HepG2 (cell line): ENCODE results near the gene TK1. TPM values are rescaled to one million over a fixed set of nuclear protein-coding genes. Genes with fewer than 3 reads are reported as not detected.
A peak's percentile ranks its signal among the peaks of the same experiment; 100 is the strongest.

Experiments used
- CBX1 ChIP-seq: IDR thresholded peaks from one replicate; pipeline ENCODE4 v1.6.1; 2016; ENCODE audit warnings: antibody characterized with exemption, low read depth
- CHD4 ChIP-seq: fragments of 200-600 bp; sonication (generic); IDR thresholded peaks from 2 replicates; pipeline ENCODE4 v1.7.0; 2017; ENCODE audit warnings: mild to moderate bottlenecking, low read length, borderline replicate concordance
- HDAC1 ChIP-seq: sonication (generic); formaldehyde crosslinking; IDR thresholded peaks from 2 replicates; pipeline ENCODE4 v1.5.1; 2020; ENCODE audit warnings: mild to moderate bottlenecking, missing genetic modification reagents
- MYC ChIP-seq: sonication (generic); formaldehyde crosslinking; IDR thresholded peaks from 2 replicates; pipeline ENCODE4 v1.9.0; 2021; ENCODE audit warnings: missing genetic modification reagents, borderline replicate concordance
- PRDM15 ChIP-seq: sonication (generic); formaldehyde crosslinking; IDR thresholded peaks from 2 replicates; pipeline ENCODE4 v1.4.0; 2020; ENCODE audit warnings: missing genetic modification reagents
- SMAD1 ChIP-seq: sonication (generic); formaldehyde crosslinking; IDR thresholded peaks from 2 replicates; pipeline ENCODE4 v1.4.0; 2020; ENCODE audit warnings: missing genetic modification reagents, low read depth, mild to moderate bottlenecking, borderline replicate concordance
- SRSF9 ChIP-seq: fragments of 200-400 bp; formaldehyde crosslinking; IDR thresholded peaks from 2 replicates; pipeline ENCODE4 v1.6.1; 2018; ENCODE audit warnings: borderline replicate concordance, mild to moderate bottlenecking, low read depth, low read length; ENCODE audit not compliant: insufficient read depth, poor library complexity, severe bottlenecking
- STAT5B ChIP-seq: sonication (generic); formaldehyde crosslinking; IDR thresholded peaks from 2 replicates; pipeline ENCODE4 v1.4.0; 2020; ENCODE audit warnings: missing genetic modification reagents
- TFDP2 ChIP-seq: sonication (generic); formaldehyde crosslinking; IDR thresholded peaks from 2 replicates; pipeline ENCODE4 v1.4.0; 2020; ENCODE audit warnings: missing genetic modification reagents
- ZBTB26 ChIP-seq: IDR thresholded peaks from 2 replicates; pipeline ENCODE4 v1.6.1; 2016; ENCODE audit warnings: missing compliant biosample characterization, missing genetic modification reagents, borderline replicate concordance
- ZBTB49 ChIP-seq: sonication (generic); formaldehyde crosslinking; IDR thresholded peaks from 2 replicates; pipeline ENCODE4 v1.4.0; 2020; ENCODE audit warnings: missing genetic modification reagents, borderline replicate concordance
- ZNF563 ChIP-seq: sonication (generic); formaldehyde crosslinking; IDR thresholded peaks from 2 replicates; pipeline ENCODE4 v1.8.0; 2022; ENCODE audit warnings: mild to moderate bottlenecking, moderate library complexity, missing genetic modification reagents
- ZXDC ChIP-seq: sonication (generic); formaldehyde crosslinking; IDR thresholded peaks from 2 replicates; pipeline ENCODE4 v1.5.0; 2020; ENCODE audit warnings: mild to moderate bottlenecking, missing genetic modification reagents
- polyA plus RNA-seq, 8 experiments: library from polyadenylated mRNA; depleted of rRNA in 3 of 8; stranded (reverse) in 7 of 8; unstranded in 1 of 8; fragments of >200 nt; fragmentation: Illumina TruSeq in 4 of 8; extraction: Trizol in 4 of 8; gene quantifications; 2 replicates each; pipeline versions ENCODE4 v1.2.1 to v1.2.3, GENCODE V29; 2011 to 2016; ENCODE audit warnings: low read depth in 4 of 8, missing spikeins in 1 of 8, mixed read lengths in 1 of 8; ENCODE audit not compliant: insufficient read depth in 1 of 8
- total RNA-seq, 5 experiments: library from RNA; depleted of rRNA; stranded (reverse); fragments of >200 nt; fragmentation: Illumina TruSeq; extraction: Trizol; gene quantifications; 2 replicates each; pipeline ENCODE4 v1.2.3, GENCODE V29; 2016; ENCODE audit warnings: low read depth in 1 of 5

TK1 gene
- total and polyA plus RNA-seq, 2 of the 13 experiments (the other 11 are each of a cell fraction or from before 2014, with no cell fraction given): 45.0 to 96.0 TPM

- no peak for TF ChIP-seq ZXDC
- TF ChIP-seq PRDM15 (CRISPR knock-in tag): no peak
- TF ChIP-seq SMAD1 (CRISPR knock-in tag): no peak
- TF ChIP-seq MYC (CRISPR knock-in tag): peak; percentile 57; the same call in 1 of the 2 replicates
- TF ChIP-seq HDAC1 (CRISPR knock-in tag): 0 out of 2 replicates have a peak, but pooled peaks have one; percentile 31
- no peak for TF ChIP-seq STAT5B (CRISPR knock-in tag)
- 0 out of 2 replicates have a peak, but pooled peaks have one; percentile 32 for TF ChIP-seq TFDP2
- TF ChIP-seq CHD4: peak; percentile 81; the same call in 1 of the 2 replicates
- peak; percentile 38; the same call in 1 of the 2 replicates for TF ChIP-seq ZNF563
- no peak for TF ChIP-seq ZBTB49 (CRISPR knock-in tag)
- TF ChIP-seq CBX1: peak; percentile 25
- TF ChIP-seq SRSF9: no peak
- TF ChIP-seq ZBTB26 (CRISPR knock-in tag): no peak
Observed at GRCh38 chr17:78133971-78134898, 52.6 kb downstream of the TK1 start (continued).
